Measurements from ENCODE around the gene COX7A1.
"Not testable (repeated sequence)": the region's sequence is repeated elsewhere in the genome, so short reads cannot be mapped to it uniquely, and the experiment has no call there.

The COX7A1 gene

GRCh38 chr19:36140304-36141038 lies 11.8 kb downstream of the COX7A1 start:
- no peaks in the 10 kb centered on the region for H3K27me3 ChIP-seq (replicated peaks; ENCODE audit: control insufficient read depth, insufficient read depth, low read length)
- peak; percentile 73 for DNase-seq (ENCODE audit: extremely low read depth, insufficient read length)
- H3K36me3 ChIP-seq (ENCODE audit: control insufficient read depth, insufficient read depth, low read length) = peaks cover 15% of the 10 kb centered on the region
- no peak for TF ChIP-seq CTCF (IDR thresholded peaks at IDR 0.05; ENCODE audit: insufficient read depth, low read length, poor library complexity, severe bottlenecking)
- H3K4me3 ChIP-seq (replicated peaks; ENCODE audit: low read depth, low read length) = peak overlapping the region; percentile 97

- peak; percentile 96 for DNase-seq (ENCODE audit: extremely low read depth, insufficient read length)
- Histone ChIP-seq H3K27me3 (replicated peaks; ENCODE audit: control insufficient read depth, insufficient read depth, low read length) (no peaks in the 10 kb centered on the region), H3K36me3 (ENCODE audit: control insufficient read depth, insufficient read depth, low read length) (peaks cover 13% of the 10 kb centered on the region), H3K4me3 (replicated peaks; ENCODE audit: low read depth, low read length) (peak within 1 kb of the TSS; percentile 97)
- TF ChIP-seq CTCF (IDR thresholded peaks at IDR 0.05; ENCODE audit: insufficient read depth, low read length, poor library complexity, severe bottlenecking) = peak; percentile 33
These were observed 12.6 kb downstream of the COX7A1 start, which contains the start of gene CAPNS1 for GRCh38 chr19:36139473-36140303. Gene CAPNS1 (plus strand): TSS chr19:36140066. CDS start chr19:36141012, 946 bp downstream.

- Histone ChIP-seq H3K27me3 (replicated peaks; ENCODE audit: control insufficient read depth, insufficient read depth, low read length) (no peaks in the 10 kb centered on the region), H3K4me3 (replicated peaks; ENCODE audit: low read depth, low read length) (peak overlapping the region; percentile 97), H3K36me3 (ENCODE audit: control insufficient read depth, insufficient read depth, low read length) (peaks cover 13% of the 10 kb centered on the region)
- TF ChIP-seq CTCF (IDR thresholded peaks at IDR 0.05; ENCODE audit: insufficient read depth, low read length, poor library complexity, severe bottlenecking) = no peak
- DNase-seq (ENCODE audit: extremely low read depth, insufficient read length) = no peak
These were observed 13.2 kb downstream of the COX7A1 start for GRCh38 chr19:36139120-36139472.

- H3K27me3 ChIP-seq (replicated peaks; ENCODE audit: control insufficient read depth, insufficient read depth, low read length) = no peaks in the 10 kb centered on the region
- no peak for TF ChIP-seq CTCF (IDR thresholded peaks at IDR 0.05; ENCODE audit: insufficient read depth, low read length, poor library complexity, severe bottlenecking)
These were observed 15.1 kb downstream of the COX7A1 start for GRCh38 chr19:36136964-36137686.

GRCh38 chr19:36134867-36135266 lies 17.4 kb downstream of the COX7A1 start:
- not testable (repeated sequence) for H3K4me3 ChIP-seq (replicated peaks; ENCODE audit: low read depth, low read length); H3K27me3 ChIP-seq (replicated peaks; ENCODE audit: control insufficient read depth, insufficient read depth, low read length); H3K36me3 ChIP-seq (ENCODE audit: control insufficient read depth, insufficient read depth, low read length); DNase-seq (ENCODE audit: extremely low read depth, insufficient read length)

More at GRCh38 chr19:36136964-36137686, 15.1 kb downstream of the COX7A1 start:
- no peak for DNase-seq (ENCODE audit: extremely low read depth, insufficient read length)
- H3K36me3 ChIP-seq (ENCODE audit: control insufficient read depth, insufficient read depth, low read length) = peaks cover 4% of the 10 kb centered on the region
- no peak overlapping the region for H3K4me3 ChIP-seq (replicated peaks; ENCODE audit: low read depth, low read length)

- H3K27me3 ChIP-seq (replicated peaks; ENCODE audit: control insufficient read depth, insufficient read depth, low read length); DNase-seq (ENCODE audit: extremely low read depth, insufficient read length); H3K36me3 ChIP-seq (ENCODE audit: control insufficient read depth, insufficient read depth, low read length); H3K4me3 ChIP-seq (replicated peaks; ENCODE audit: low read depth, low read length): not testable (repeated sequence)
These were observed 21.0 kb downstream of the COX7A1 start for GRCh38 chr19:36131221-36131620.
